H1 (cell line): ENCODE data around the gene ALKBH3. TPM values are rescaled to one million over a fixed set of nuclear protein-coding genes. Genes with fewer than 3 reads are reported as not detected.

ENCODE experiments used
- CTCF ChIA-PET: fragments of 300-600 bp; sonication (Branson Sonifier 250); formaldehyde crosslinking; loops from one replicate; lab custom pipeline; 2021; ENCODE audit not compliant: partially characterized antibody; lab: Charles Lee
- POLR2A ChIA-PET: fragments of 300-600 bp; sonication (Branson Sonifier 250); formaldehyde crosslinking; loops from one replicate; lab custom pipeline; 2021; ENCODE audit warnings: inconsistent platforms; ENCODE audit not compliant: partially characterized antibody; lab: Charles Lee
- DNase-seq, 2 experiments: peaks; one replicate each; pipeline versions ENCODE4 v3.0.0 to v3.0.0-alpha.2; 2010 to 2022; ENCODE audit warnings: low spot score in 2 of 2, low read depth in 1 of 2, mixed read lengths in 1 of 2
- FAIRE-seq: peaks from 2 replicates; lab custom pipeline; 2011; peaks lifted over from hg19 to GRCh38; lab: Jason Lieb, UNC
- H2AFZ ChIP-seq: 2 replicates; pipeline ENCODE4 v1.8.1; 2012; ENCODE audit warnings: low read length, inconsistent platforms
- H2AK5ac ChIP-seq: 2 replicates; pipeline ENCODE4 v1.6.1; 2013; ENCODE audit warnings: low read depth, low read length
- H2BK120ac ChIP-seq: replicated peaks from 2 replicates; pipeline ENCODE3; 2013; ENCODE audit warnings: low read depth, low read length, inconsistent platforms
- H2BK12ac ChIP-seq: 2 replicates; pipeline ENCODE4 v1.6.1; 2013; ENCODE audit warnings: low read depth, low read length
- H2BK15ac ChIP-seq: 2 replicates; pipeline ENCODE4 v1.6.1; 2013; ENCODE audit warnings: low read length
- H2BK20ac ChIP-seq: 2 replicates; pipeline ENCODE4 v1.6.1; 2013; ENCODE audit warnings: low read length
- H2BK5ac ChIP-seq: 2 replicates; pipeline ENCODE4 v1.6.1; 2013; ENCODE audit warnings: low read depth, low read length
- H3K14ac ChIP-seq: 2 replicates; pipeline ENCODE4 v1.6.1; 2013; ENCODE audit warnings: inconsistent platforms; ENCODE audit not compliant: insufficient read length
- H3K18ac ChIP-seq: 2 replicates; pipeline ENCODE4 v1.6.1; 2013; ENCODE audit warnings: low read length; ENCODE audit errors: extremely low read depth
- H3K23ac ChIP-seq: 2 replicates; pipeline ENCODE4 v1.6.1; 2013; ENCODE audit warnings: inconsistent platforms; ENCODE audit not compliant: insufficient read length
- H3K23me2 ChIP-seq: 2 replicates; pipeline ENCODE4 v1.6.1; 2013; ENCODE audit warnings: low read depth, low read length
- H3K27ac ChIP-seq: 2 replicates; pipeline ENCODE4 v1.6.1; 2011; ENCODE audit warnings: low read depth, low read length, inconsistent platforms
- H3K27me3 ChIP-seq, 4 experiments: replicated peaks in 1 of 4; 1 replicate in 1 of 4; 2 replicates in 3 of 4; pipeline versions ENCODE4 v1.6.1 to v1.8.1; 2011 to 2013; ENCODE audit warnings: low read length in 3 of 4, mild to moderate bottlenecking in 3 of 4, inconsistent platforms in 2 of 4, mixed read lengths in 2 of 4, moderate library complexity in 1 of 4; ENCODE audit not compliant: control insufficient read depth in 3 of 4, insufficient read depth in 3 of 4; ENCODE audit errors: extremely low read depth in 1 of 4
- H3K36me3 ChIP-seq, 4 experiments: 2 replicates each; pipeline versions ENCODE4 v1.6.1 to v1.8.1; 2011 to 2013; ENCODE audit warnings: mild to moderate bottlenecking in 4 of 4, low read length in 3 of 4, moderate library complexity in 2 of 4, control low read depth in 1 of 4, inconsistent platforms in 1 of 4; ENCODE audit not compliant: insufficient read depth in 4 of 4, control insufficient read depth in 2 of 4
- H3K4ac ChIP-seq: replicated peaks from 2 replicates; pipeline ENCODE3; 2013; ENCODE audit warnings: low read length, low read depth, mixed read lengths, inconsistent platforms; ENCODE audit not compliant: insufficient read length
- H3K4me1 ChIP-seq, 4 experiments: replicated peaks in 1 of 4; 1 replicate in 1 of 4; 2 replicates in 3 of 4; pipeline versions ENCODE4 v1.6.1 to v1.8.1; 2011 to 2013; ENCODE audit warnings: low read length in 3 of 4, inconsistent platforms in 2 of 4, mixed read lengths in 1 of 4; ENCODE audit not compliant: insufficient read depth in 4 of 4, control insufficient read depth in 3 of 4
- H3K4me2 ChIP-seq, 2 experiments: 2 replicates each; pipeline versions ENCODE4 v1.6.1 to v1.8.1; 2011 to 2013; ENCODE audit warnings: low read depth in 2 of 2, low read length in 2 of 2, control low read depth in 1 of 2, inconsistent platforms in 1 of 2, mild to moderate bottlenecking in 1 of 2; ENCODE audit not compliant: insufficient read depth in 1 of 2
- H3K4me3 ChIP-seq, 4 experiments: fragments of 200-600, 300-600 bp in 1 of 4; sonication (generic), shearing (Covaris generic), sonication (Bioruptor Twin) in 1 of 4; 2 replicates each; pipeline versions ENCODE4 v1.5.1 to v1.8.1; 2011 to 2016; ENCODE audit warnings: low read length in 4 of 4, low read depth in 3 of 4, control low read depth in 2 of 4, inconsistent platforms in 2 of 4, mild to moderate bottlenecking in 2 of 4, mixed read lengths in 1 of 4, moderate library complexity in 1 of 4; ENCODE audit not compliant: insufficient read depth in 2 of 4; ENCODE audit errors: extremely low read depth in 1 of 4
- H3K56ac ChIP-seq: replicated peaks from 2 replicates; pipeline ENCODE3; 2013; ENCODE audit warnings: low read depth, mild to moderate bottlenecking, mixed read lengths, low read length, inconsistent platforms; ENCODE audit not compliant: insufficient read length
- H3K79me1 ChIP-seq: 2 replicates; pipeline ENCODE4 v1.6.1; 2013; ENCODE audit warnings: low read depth, low read length, control low read depth
- H3K79me2 ChIP-seq, 2 experiments: 2 replicates each; pipeline versions ENCODE4 v1.6.1 to v1.8.1; 2012 to 2013; ENCODE audit warnings: low read length in 2 of 2, mild to moderate bottlenecking in 2 of 2, inconsistent platforms in 1 of 2; ENCODE audit not compliant: insufficient read depth in 2 of 2, control insufficient read depth in 1 of 2
- H3K9ac ChIP-seq, 4 experiments: replicated peaks in 1 of 4; 1 replicate in 1 of 4; 2 replicates in 3 of 4; pipeline versions ENCODE4 v1.6.1 to v1.8.1; 2011 to 2013; ENCODE audit warnings: low read depth in 3 of 4, low read length in 3 of 4, control low read depth in 2 of 4, mild to moderate bottlenecking in 2 of 4, moderate library complexity in 2 of 4, inconsistent platforms in 1 of 4; ENCODE audit errors: extremely low read depth in 1 of 4
- H3K9me3 ChIP-seq, 2 experiments: 2 replicates each; pipeline versions ENCODE4 v1.6.1 to v1.8.1; 2012 to 2013; ENCODE audit warnings: mild to moderate bottlenecking in 2 of 2, moderate library complexity in 2 of 2, control low read depth in 1 of 2, inconsistent platforms in 1 of 2, low read depth in 1 of 2, low read length in 1 of 2, mixed read lengths in 1 of 2; ENCODE audit not compliant: insufficient read depth in 2 of 2
- H4K20me1 ChIP-seq, 2 experiments: replicated peaks in 1 of 2; 2 replicates each; pipeline versions ENCODE3 to v1.8.1; 2011 to 2013; ENCODE audit warnings: inconsistent platforms in 2 of 2, low read length in 2 of 2, mild to moderate bottlenecking in 1 of 2; ENCODE audit not compliant: insufficient read depth in 2 of 2, control insufficient read depth in 1 of 2
- H4K5ac ChIP-seq: 2 replicates; pipeline ENCODE4 v1.6.1; 2013; ENCODE audit warnings: low read length, low read depth, mixed read lengths, inconsistent platforms; ENCODE audit not compliant: insufficient read length
- H4K8ac ChIP-seq: 2 replicates; pipeline ENCODE4 v1.8.0; 2013; ENCODE audit warnings: mild to moderate bottlenecking, moderate library complexity, low read length, inconsistent platforms; ENCODE audit not compliant: insufficient read depth; ENCODE audit errors: extremely low read depth
- H4K91ac ChIP-seq: replicated peaks from 2 replicates; pipeline ENCODE3; 2013; ENCODE audit warnings: low read length, mixed read lengths, inconsistent platforms; ENCODE audit not compliant: insufficient read length
- BCL11A ChIP-seq, 2 experiments: IDR thresholded peaks; one replicate each; pipeline ENCODE4 v1.6.1; 2011; ENCODE audit warnings: low read depth in 2 of 2, low read length in 2 of 2, mild to moderate bottlenecking in 2 of 2
- BRCA1 ChIP-seq: IDR thresholded peaks from 2 replicates; pipeline ENCODE4 v1.6.1; 2012; ENCODE audit warnings: low read depth, low read length, improper control_type of control experiment
- CHD2 ChIP-seq: IDR thresholded peaks from 2 replicates; pipeline ENCODE4 v1.6.1; 2012; ENCODE audit warnings: low read length, improper control_type of control experiment
- JUN ChIP-seq: IDR thresholded peaks from 2 replicates; pipeline ENCODE4 v1.6.1; 2011; ENCODE audit warnings: low read depth, mild to moderate bottlenecking, improper control_type of control experiment, low read length
- KDM1A ChIP-seq: fragments of 200-600, 300-600 bp; sonication (generic); IDR thresholded peaks from 2 replicates; pipeline ENCODE4 v1.7.1; 2016; ENCODE audit warnings: mild to moderate bottlenecking, low read length, borderline replicate concordance
- NRF1 ChIP-seq: IDR thresholded peaks from 2 replicates; pipeline ENCODE4 v1.6.1; 2011; ENCODE audit warnings: mild to moderate bottlenecking, low read depth, low read length, improper control_type of control experiment
- RFX5 ChIP-seq: IDR thresholded peaks from 2 replicates; pipeline ENCODE4 v1.6.1; 2011; ENCODE audit warnings: low read depth, low read length, improper control_type of control experiment, borderline replicate concordance
- SIN3A ChIP-seq, 2 experiments: IDR thresholded peaks in 1 of 2; conservative IDR thresholded peaks in 1 of 2; 2 replicates each; pipeline ENCODE4 v1.6.1; 2011 to 2012; ENCODE audit warnings: low read length in 2 of 2, improper control_type of control experiment in 1 of 2, low read depth in 1 of 2, mild to moderate bottlenecking in 1 of 2
- TEAD4 ChIP-seq: IDR thresholded peaks from 2 replicates; pipeline ENCODE4 v1.6.1; 2012; ENCODE audit warnings: low read depth, low read length, inconsistent platforms, mixed read lengths
- WGBS, 2 experiments: shearing (Covaris generic) in 1 of 2; methylation state at CpG; one replicate each; pipeline versions ENCODE4 v1.1.6 to v1.1.7; 2013 to 2015; ENCODE audit warnings: low lambda C conversion rate in 2 of 2, mixed read lengths in 2 of 2, inconsistent platforms in 1 of 2, low coverage in 1 of 2, missing lambda C conversion rate in 1 of 2; ENCODE audit not compliant: insufficient replicate concordance in 2 of 2, insufficient coverage in 1 of 2, insufficient read length in 1 of 2; ENCODE audit errors: extremely low coverage in 1 of 2, missing lambda C conversion rate in 1 of 2; 5-methylcytosine and 5-hydroxymethylcytosine counted together
- polyA plus RNA-seq, 7 experiments: library from polyadenylated mRNA; depleted of rRNA in 3 of 7; stranded (reverse) in 5 of 7; unstranded in 2 of 7; fragments of >200 nt in 5 of 7; fragments of 200-250 nt in 2 of 7; gene quantifications; 1 replicate in 5 of 7; 2 replicates in 1 of 7; 4 replicates in 1 of 7; pipeline versions ENCODE4 v1.2.1 to v1.2.3, GENCODE V29; 2011 to 2013; ENCODE audit warnings: missing spikeins in 2 of 7, mixed read lengths in 2 of 7
- total RNA-seq: library from RNA; stranded (reverse); fragmentation: NEBNext Ultra II Directional; extraction: Animal tissue kit (Norgen Biotek cat#: 25700); gene quantifications from 2 replicates; pipeline ENCODE4 v1.2.1, GENCODE V29; 2021

Gene ALKBH3
- total and polyA plus RNA-seq, 2 of the 8 experiments (the other 6 are each of a cell fraction or from before 2014, with no cell fraction given) = 10.5 to 11.4 TPM

DNA sequence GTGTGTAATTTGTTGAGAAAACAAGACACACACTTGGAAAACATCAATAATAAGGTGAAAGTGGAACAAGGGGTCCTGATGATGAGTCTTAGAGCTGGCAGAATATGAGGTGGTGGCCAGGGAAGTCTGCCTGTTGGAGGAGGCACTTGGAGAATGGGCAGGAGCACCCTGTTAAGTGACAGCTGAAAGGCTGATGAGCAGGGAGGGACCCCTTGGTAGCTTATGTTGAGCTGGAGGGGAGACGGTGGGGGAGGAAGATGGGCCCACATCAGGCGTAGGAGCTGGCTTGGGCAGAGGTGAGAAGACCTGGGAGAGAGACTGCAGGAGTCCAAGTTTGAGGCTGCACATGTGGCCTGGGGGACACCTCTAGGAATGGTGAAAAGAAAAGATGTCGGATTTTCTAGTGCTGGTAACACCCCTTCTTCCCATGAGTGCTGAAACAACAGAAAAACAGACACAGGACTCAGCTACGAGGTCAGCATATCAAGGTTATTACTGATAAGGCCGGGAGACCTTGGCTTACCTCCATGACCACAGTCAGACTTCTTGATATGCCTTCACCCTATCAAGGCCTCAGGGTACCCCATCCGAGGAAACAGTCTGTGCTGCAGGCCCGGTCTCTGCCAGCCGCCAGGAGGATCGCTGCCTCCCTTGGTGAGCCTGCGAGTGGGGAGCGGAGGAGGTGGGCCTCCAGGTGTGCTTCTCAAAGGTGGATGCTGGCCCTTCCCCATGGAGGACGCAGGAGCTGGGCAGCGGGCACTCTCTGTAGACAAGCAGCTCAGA, 47.5 kb downstream of the ALKBH3 start:
- Histone ChIP-seq H3K79me2 (no peaks in the 10 kb centered on the region), H3K79me1 (no peaks in the 10 kb centered on the region), H3K4me1 (peaks cover 2 to 12% (median 6%) of the 10 kb centered on the region in 4 experiments; a peak in 5 of 7 replicates), H2BK5ac (no peak overlapping the region), H3K23me2 (no peaks in the 10 kb centered on the region), H2BK12ac (no peak overlapping the region), H3K9ac (no peak overlapping the region), H4K5ac (no peak overlapping the region), H4K8ac (no peak overlapping the region; the same call in 1 of the 2 replicates), H3K4me2 (no peak overlapping the region), H2AFZ (no peak overlapping the region), H3K27me3 (no peaks in the 10 kb centered on the region; a peak in 2 of 7 replicates), H3K18ac (no peak overlapping the region), H3K36me3 (no peaks in the 10 kb centered on the region), H2BK15ac (no peak overlapping the region), H4K91ac (no peak overlapping the region), H3K4me3 (no peak overlapping the region), H2BK20ac (no peak overlapping the region), H3K23ac (no peak overlapping the region), H3K14ac (no peak overlapping the region), H3K27ac (no peak overlapping the region), H2AK5ac (no peak overlapping the region), H2BK120ac (no peak overlapping the region), H3K9me3 (no peaks in the 10 kb centered on the region), H3K56ac (no peak overlapping the region), H4K20me1 (no peaks in the 10 kb centered on the region), H3K4ac (no peak overlapping the region)
- 90% methylated on average over 9 of the region's 13 CpGs; no CpG with 5 or more reads in 1 of the 2 experiments for WGBS, 2 experiments
- DNase-seq (no peak), FAIRE-seq (no peak)
- CTCF ChIA-PET = interaction anchor here (0.6 to 9.0 kb wide), 11 partner anchors 9 to 120 kb away, joined by 3 to 98 read pairs (median 4); partner anchors contain the start of genes ALKBH3 and C11orf96
- POLR2A ChIA-PET = interaction anchor here (1.3 kb wide), 1 partner anchor 15 kb away, joined by 5 read pairs; the partner anchor contains the start of gene C11orf96
- TF ChIP-seq KDM1A = no peak
- TF ChIP-seq BCL11A (IDR thresholded peaks at IDR 0.05; ENCODE audit: low read depth in 2 of 2, low read length in 2 of 2) = no peak
- TF ChIP-seq CHD2 = no peak
- TF ChIP-seq TEAD4 = no peak
- TF ChIP-seq BRCA1 = no peak
- no peak for TF ChIP-seq SIN3A (conservative IDR thresholded peaks at IDR 0.05 in 1 of 2, IDR thresholded peaks at IDR 0.05 in 1 of 2; ENCODE audit: low read depth in 1 of 2, low read length in 2 of 2)
- TF ChIP-seq JUN = no peak
- no peak for TF ChIP-seq RFX5
- TF ChIP-seq NRF1 = no peak
